ENCODE data around the gene ZNF785.
"Not testable (repeated sequence)": the region's sequence is repeated elsewhere in the genome, so short reads cannot be mapped to it uniquely, and the experiment has no call there.

The ZNF785 gene

GRCh38 chr16:30539000-30539964 lies 46.2 kb downstream of the ZNF785 start:
- DNase-seq (ENCODE audit: low spot score) = no peak

GRCh38 chr16:30536391-30537024 lies 49.0 kb downstream of the ZNF785 start:
- not testable (repeated sequence) for DNase-seq (ENCODE audit: low spot score)

- peak; percentile 71 for DNase-seq (ENCODE audit: low spot score)
These were observed 49.7 kb downstream of the ZNF785 start for GRCh38 chr16:30535777-30536190.

- no peak for DNase-seq (ENCODE audit: low spot score)
These were observed 50.3 kb downstream of the ZNF785 start for GRCh38 chr16:30535106-30535776.

- DNase-seq (ENCODE audit: low spot score) = peak; percentile 91
These were observed 51.0 kb downstream of the ZNF785 start, which contains the start of gene ZNF747 for GRCh38 chr16:30534368-30535105. Gene ZNF747 (minus strand): TSS chr16:30534858. CDS start chr16:30534679, 179 bp downstream.

GRCh38 chr16:30533748-30534367 lies 51.6 kb downstream of the ZNF785 start:
- peak; percentile 18 for DNase-seq (ENCODE audit: low spot score)

GRCh38 chr16:30533146-30533522 lies 52.4 kb downstream of the ZNF785 start:
- no peak for DNase-seq (ENCODE audit: low spot score)

GRCh38 chr16:30532285-30533145 lies 53.0 kb downstream of the ZNF785 start:
- no peak for DNase-seq (ENCODE audit: low spot score)

All from hematopoietic multipotent progenitor cell treated with erythropoietin and hydrocortisone succinate and interleukin-3 and kit ligand, for 17 days (in vitro differentiated cells).